NCI-H748 (cell line): Measurements from ENCODE around the gene CIAO3.

Experiments used
- DNase-seq: peaks from one replicate; lab custom pipeline; 2025; ENCODE audit not compliant: unreplicated experiment; lab: John Stamatoyannopoulos, UW

Gene CIAO3

DNA sequence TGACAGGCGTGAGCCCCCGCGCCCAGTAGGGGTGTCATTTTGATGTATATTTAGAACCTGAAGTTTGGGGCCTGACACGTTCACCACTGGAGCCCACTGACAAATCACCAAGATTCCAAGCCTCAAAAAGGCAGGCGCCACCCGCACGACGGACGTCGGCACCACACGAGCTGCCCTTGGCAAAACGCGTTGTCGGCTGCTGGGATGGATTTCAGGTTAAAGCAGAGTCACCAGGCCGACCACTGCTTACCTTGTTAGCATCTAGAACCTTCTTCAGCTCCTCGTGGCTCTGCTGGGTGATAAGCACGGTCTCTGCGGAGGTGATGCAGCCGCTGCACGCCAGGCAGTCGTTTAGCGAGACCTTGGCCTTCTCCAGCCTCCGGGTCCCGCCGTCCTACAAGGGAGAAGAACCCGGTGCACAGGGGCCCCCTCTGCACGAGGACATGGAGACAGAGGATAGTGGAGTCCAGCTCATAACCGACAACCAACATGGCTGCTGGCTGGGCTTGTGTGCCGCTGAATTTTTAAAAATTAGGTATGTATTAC is 3.8 kb downstream of the CIAO3 start:
- no peak for DNase-seq

DNA sequence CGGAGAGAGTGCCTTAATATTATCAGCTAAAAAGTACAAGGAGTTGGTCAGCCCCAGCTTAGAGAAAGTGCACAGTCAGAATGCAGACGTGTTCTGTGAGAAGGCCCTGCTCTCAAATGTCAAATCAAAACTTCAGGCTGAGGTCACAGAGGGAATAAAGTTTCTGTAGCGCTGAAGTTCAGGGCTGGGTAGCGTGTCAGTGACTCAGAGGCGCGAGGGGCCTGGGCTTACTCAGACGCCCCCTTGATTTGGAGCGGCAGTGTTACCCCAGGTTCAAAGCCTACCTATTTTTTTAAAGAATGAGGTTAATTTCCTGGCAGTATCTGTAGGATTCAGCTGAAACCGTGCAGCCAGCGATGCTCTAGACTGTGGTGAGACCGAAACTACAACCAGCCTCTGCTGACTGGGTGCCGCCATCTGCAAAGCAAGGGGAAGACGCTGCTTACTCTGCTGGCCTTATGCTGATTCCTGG is 4.8 kb downstream of the CIAO3 start:
- DNase-seq, result no peak

DNA sequence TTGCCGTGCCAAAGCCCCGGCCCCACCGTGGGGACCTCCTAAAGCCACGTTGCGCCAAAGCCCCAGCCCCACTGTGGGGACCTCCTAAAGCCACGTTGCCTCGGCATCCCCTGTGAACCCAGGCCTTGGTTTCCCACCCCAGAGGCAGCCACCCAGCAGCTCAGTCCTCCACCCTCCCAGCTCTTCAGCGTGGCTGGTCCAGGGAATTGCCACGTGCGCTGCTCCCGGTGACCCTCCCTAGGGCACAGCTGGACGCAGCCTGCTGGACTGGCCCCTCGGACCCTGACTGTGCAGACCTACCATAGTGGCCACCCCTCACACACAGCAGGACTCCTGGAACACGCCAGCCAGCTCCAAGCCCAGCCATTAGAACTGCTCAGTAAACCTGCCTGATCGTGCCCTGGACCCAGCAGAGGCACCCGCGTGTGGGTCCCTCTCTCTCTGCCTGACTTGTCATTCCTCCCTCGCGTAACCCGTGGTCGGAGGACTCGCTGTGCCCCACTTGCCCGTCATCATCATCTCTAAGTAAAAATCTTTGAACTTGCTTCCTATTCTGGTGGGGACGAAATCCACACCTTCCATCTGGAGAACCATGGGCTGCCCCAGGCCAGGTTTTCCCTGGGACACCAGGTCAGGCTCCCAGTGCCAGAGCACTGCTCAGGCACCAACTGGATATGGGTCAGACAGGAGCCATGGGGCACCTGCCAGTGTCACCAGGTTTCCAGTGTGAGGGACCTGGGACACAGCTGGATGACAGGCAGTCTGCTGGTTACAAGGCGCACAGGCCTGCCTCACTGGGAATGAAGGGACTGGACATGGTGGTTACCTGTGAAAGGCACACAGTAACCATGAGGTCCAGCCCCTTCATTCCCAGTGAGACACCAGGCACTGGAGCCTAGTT is 5.6 kb downstream of the CIAO3 start:
- no peak for DNase-seq

DNA sequence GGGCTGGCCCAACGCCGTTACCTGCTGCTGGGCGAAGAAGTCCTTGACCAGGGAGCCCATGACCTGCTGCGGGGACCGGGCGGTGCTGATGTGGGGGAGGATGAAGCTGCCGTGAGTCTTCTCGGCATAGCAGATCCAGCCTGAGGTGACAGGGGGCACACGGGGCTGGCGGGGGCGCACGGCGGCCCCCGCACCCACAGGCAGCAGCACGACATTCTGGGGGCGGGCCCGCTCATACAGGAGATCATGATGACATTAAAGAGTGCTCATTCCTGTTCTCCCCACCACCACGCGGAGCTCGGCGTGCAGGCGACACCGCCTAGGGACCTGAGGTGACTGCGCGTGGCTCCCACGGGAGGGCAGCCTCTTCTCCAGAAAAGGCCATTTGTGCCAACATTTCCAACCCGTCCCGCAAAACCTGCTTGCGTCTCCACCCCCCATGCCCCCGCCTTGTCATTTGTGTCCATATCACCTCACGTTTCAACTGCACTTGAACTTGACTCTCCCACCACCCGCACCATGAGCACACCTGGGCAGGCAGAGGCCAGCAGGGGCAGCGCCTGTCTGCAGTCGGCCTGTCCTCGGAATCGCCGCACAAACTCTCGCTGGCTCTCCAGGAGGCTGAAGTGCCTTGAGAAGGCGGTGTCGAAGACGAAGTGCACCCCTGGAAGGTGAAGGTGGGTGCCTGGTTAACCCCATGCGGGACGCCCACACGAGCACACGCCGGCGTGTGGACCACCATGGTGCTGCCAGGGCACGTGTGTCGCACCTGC is 6.4 kb downstream of the CIAO3 start:
- no peak for DNase-seq

DNA sequence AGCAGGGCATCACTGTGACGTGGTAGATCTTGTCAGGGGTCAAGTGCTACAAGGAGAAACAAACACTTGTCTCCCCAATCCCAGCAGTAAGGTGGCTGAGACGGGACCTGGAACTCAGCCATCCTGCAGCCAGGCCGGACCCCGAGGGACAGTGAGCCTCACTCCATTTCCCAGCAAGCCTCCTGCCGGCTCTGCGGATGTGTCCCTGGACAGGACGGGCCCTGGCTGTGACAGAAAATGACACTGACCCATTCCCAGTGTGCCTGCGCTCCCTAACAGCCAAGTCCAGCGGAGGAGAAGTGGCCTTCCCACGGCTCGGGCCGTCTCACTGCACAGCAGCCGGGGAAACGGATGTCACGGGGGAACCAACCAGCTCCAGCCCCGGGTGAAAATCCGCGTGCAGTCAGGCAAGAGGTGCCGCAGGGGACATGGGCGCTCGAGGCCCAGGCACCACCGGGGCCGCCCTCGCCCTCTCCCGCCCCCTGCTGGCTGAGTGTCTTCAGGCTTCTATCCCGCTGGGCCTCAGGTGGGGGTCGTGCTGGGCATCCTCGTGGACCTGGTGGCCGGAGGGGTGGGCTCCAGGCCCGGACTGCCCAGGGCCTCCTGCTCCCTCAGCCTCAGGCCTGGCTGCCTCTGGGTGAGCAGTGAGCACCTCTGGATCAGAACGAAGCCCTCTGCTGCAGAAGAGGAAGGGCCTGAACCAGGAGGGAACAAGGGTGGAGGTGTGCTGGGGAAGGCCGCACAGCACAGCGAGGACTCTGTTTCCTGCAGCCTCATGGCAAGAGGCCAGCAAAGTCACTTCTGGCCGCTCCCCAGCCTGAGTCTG is 7.2 kb downstream of the CIAO3 start:
- DNase-seq, result no peak

DNA sequence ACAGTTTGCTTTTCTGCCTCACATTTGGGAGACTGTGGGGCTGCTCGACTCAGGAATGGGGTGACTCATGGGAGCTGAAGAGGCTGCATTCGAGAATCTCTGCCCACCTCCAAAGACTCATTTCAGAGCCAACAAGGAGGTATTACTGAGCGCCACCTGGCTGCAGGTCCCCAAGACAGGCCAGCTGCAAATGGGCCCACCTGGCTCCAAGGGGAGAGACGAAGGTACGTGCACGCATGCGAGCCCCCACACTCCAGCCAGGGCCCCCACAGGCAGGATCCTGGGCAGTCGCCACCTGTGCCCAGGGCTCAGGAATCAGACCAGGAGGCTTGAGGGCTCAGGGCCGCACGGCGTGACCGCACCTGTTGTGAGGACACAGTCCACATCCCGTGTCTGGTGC is 7.9 kb downstream of the CIAO3 start:
- no peak for DNase-seq

DNA sequence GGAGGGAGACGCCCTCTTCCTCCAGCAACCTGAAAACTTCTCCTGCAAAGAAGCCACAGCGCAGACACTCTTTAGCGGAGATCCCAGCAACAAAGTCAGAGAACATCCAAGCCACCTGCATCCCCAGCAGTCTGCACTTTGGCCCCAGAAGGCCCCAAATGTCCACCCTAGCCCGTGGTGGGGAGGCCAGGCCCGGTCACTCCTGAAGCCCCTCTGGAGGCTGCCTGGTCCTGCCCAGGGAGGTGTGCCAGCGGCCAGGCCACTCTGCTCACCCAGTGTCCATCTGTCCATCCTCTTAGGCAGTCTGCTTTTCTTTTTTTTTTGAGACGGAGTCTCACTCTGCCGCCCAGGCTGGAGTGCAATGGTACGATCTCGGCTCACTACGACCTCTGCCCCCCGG is 8.5 kb downstream of the CIAO3 start:
- DNase-seq, result no peak

DNA sequence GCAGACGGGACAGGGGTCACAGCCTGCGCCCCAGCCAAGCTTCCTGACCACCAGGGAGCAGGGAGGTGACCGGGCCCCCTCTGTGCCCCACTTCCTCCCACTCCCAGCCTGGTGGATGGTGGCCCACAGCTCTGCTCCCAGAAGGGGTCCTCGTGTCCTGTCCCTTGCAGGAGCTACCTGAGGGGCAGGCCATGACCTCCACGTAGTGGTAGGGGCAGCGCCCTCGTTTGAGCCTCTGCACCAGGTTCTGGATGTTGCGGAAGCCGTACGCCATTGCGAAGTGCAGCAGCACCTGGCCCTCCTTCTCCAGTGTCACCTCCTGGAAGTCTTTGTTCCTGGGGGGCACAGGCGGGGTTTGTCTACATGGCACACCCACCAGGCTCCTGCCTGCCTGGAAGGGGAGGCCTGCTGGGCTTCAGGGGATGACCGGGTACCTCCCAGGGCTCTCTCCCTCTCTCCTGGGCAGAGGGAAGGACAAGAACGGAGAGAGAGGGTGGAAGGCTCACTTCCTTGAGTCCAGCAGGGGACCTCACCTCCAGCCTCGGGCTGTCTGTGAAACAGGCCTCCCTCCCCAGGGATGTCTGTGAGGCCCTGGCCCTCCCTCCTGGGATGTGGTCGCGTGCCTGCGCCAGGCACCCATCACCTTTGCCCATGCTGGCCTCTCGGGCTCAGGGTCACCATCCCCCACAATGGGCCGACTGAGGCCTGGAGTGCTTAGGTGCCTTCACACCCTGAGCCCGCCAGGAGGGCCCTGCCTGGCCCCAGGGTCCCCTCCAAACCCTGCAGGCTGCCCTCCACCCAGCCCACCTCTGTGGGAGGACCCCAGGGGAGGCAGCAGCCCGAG is 9.9 kb downstream of the CIAO3 start:
- no peak for DNase-seq

DNA sequence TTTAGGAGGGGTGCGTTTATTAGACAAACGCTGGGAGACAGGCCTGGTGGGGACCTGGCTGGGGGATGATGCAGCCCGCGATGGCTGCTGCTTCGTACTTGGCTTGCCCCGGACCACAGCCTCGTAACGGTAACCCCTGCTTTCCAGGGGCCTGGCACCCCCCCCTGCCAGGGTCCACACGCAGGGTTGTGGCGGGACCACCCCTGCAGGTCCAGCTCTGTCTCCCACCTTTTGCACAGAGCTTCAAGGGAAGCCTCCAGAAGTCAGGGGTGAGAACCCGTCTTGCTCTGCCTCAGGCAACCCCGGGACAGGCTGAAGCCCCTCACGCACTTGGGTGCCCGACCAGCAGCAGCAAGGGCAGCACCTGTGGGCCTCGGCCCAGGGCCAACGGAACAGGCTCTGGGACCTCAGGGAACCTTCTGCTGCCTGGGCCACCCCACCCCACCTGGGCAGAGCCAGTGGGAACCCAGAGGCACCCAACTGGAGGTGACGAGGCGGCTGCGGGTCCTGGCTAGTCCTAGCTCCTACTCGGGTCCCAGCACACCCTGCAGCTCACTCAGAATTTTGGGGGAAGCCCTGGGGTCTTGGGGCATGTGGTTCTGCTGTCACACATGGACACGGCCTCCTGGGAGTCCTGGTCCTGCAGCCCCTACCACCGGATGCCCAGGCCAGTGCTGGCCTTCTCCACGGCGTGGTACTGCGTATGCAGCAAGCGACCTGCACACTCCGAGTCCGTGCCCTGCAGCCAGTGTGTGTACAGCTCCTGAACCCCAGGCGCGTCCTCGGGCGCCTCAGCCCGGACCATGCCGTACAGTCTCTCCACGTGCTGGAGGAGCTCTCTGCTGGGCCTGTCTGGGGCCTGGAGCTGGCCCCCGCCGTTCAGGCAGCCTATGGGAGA is 10.8 kb downstream of the CIAO3 start:
- no peak for DNase-seq

DNA sequence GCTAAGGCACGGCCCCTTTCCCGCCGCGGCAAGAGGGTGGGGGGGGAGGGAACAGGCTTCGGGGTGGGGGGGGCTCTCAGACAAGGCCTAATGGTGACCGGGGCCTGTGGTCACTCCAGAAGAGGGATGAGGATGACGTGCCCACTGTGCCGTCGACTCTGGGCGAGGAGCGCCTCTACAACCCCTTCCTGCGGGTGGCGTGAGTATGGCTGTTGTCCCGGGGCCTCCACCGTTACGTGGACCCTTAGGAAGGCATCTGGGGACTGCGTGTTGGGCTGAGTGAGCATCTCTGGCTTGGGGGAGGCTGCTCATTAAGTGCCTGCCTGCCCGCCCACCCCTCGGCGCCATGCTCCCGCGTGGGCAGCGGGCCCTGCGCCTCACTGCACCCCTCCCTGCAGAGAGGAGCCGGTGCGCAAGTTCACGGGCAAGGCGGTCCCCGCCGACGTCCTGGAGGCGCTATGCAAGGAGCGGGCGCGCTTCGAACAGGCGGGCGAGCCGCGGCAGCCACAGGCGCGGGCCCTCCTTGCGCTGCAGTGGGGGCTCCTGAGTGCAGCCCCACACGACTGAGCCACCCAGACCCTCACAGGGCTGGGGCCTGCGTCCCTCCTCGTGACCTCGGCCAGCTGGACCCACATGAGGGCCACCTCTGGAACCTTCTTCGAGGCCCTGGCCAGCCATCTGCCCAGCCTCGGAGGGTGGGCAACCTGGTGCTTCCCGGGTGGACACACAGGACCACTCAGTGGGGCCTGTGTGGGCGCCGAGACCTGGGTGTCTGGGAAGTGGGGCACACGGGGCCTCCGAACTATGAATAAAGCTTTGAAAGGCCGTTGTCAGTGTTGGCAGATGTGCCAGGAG is 11.7 kb downstream of the CIAO3 start:
- no peak for DNase-seq

DNA sequence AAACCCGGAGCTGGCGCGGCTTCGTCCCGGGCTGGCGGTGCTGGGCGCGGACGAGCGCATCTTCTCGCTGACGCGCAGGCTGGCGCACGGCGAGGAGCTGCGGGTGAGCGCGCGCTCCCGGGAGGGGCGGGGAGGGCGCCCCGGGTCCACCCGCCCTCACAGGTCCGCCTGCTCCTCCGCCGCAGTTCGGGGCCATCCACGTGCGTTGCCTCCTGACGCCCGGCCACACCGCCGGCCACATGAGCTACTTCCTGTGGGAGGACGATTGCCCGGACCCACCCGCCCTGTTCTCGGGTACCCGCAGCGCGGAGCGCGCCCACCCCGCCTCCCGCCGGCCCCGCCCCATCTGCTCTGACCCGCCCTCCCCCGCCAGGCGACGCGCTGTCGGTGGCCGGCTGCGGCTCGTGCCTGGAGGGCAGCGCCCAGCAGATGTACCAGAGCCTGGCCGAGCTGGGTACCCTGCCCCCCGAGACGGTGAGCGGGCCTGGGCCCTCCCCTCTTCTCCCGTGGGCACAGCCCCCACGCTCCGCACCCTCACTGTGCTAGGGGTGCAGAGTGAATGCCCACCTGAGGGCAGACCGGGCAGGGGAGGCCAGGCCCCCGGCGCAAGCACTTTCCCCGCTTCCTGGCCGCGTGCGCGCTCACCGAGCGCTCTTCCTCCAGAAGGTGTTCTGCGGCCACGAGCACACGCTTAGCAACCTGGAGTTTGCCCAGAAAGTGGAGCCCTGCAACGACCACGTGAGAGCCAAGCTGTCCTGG is 12.5 kb downstream of the CIAO3 start:
- peak; percentile 81 for DNase-seq

DNA sequence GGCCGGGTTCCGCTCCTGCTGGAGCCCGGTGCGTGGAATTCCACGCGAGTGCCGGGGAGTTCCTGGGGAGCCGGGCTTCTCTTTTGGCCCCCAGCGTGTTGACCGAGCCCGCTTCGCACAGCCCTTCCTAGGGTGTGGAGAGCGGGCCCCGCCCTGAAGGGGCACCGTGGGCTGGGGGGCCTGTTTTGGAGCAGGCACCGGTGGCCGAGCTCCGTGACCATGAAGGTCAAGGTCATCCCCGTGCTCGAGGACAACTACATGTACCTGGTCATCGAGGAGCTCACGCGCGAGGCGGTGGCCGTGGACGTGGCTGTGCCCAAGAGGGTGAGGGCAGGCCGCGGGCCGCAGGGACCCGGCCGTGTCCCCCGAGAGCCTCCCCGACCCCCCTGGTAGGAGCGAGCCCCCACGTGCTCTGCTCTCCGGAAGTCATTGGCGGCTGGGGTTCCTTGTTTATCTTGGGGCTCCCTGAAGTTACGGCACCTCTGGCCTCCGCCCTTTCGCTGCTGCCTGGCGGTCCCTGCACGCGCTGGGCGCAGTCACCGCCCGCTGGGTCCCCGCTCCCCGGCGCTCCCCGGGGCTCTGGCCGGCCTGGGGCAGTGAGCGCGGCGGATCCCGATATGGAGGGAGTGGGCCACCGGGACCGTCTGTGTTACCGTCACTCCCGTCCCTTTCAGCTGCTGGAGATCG is 13.4 kb downstream of the CIAO3 start:
- DNase-seq, result no peak

DNA sequence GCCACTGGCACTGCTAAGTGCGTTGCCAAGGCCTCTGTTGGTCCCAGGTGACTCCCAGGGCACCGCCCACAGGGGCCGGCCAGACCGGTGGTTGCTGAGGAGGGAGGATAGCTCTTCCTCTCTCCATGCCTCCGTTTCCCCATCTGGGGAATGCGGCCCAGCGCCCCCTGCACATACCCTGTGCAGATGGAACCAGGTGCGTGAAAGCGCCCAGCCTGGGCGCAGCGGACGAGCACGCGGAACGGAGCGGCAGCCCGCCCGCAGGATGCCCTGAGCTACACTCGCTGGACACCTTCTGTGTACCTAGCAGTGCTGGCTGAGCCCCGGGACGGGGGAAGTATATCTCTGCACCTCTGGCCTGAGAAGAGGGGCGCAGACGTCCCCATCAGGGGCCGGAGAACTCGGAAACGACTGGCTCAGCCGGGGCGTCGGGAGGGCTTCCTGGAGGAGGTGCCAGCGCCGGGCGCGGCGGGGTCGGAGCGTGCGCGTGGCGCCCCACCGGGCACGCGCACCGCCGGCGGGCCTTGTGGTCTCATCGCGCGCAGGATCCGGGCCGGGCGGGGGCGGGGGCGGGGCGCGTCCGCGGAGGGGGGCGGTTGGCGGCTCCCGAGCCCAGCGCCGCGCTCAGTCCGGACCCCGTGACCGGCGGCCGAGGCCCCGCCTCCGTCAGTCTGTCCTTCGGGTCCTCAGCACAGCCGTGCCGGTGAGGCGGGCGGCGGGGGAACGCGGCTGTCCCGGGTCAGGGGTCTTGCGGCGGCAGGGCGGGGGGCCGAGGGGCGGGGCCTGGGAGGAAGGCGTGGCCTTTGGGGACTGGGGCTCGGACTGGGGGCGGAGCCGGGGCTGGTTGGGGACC is 14.1 kb downstream of the CIAO3 start, which contains the start of the genes CCDC78 and HAGHL:
Gene CCDC78 (minus strand): TSS at position 6 of the 853 bp plus-strand sequence. CDS start 76 bp downstream, outside the sequence.
Gene HAGHL (plus strand): TSS at position 669 of the 853 bp plus-strand sequence. CDS start 404 bp downstream, outside the sequence.
- peak; percentile 72 for DNase-seq

DNA sequence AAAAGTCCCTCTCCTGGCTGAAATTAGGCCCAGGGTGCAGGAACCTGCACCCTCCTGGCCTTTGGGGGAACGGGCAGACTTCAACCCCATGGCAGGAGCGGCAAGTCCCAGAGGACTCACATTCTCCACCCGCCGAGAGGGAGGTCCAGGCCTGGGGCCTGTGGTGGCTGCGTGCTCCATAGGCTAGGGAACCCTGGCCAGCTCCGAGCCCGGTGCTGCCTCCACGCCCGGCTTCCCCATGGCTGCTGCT is 14.7 kb downstream of the CIAO3 start:
- no peak for DNase-seq

DNA sequence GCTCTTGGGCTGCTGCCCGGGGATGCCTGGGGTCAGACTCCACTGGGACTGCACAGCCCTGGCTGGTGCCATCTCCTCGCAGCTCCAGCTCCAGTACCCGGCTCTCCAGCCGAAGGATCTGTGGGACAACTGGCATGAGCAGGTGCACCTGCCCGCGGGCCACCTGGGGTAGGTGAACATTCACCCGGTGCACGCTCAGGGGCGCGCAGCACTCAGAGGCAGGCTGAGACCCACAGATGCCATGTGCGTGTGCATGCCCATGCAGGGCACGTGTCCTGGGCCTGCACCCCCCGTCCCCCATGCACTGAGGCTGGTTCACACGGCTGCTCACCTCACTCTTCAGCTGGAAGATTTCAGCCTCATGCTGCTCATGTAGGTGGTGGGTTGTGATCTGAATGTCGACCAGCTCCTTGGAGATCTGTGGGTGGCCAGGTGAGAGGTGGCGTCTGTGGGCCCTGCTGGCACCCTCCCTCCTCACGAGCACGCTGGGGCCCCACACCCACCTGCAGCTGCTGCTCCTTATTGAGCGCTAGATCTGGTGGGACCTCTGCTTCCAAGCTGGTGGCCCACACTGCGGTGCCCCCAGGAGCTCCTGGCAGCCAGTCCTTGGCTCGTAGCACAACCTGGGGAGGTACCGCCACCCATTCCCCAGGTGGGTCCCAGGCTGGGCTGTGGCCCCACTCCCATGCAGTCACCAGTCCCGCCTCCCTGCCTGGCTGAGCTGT is 15.2 kb downstream of the CIAO3 start:
- no peak for DNase-seq
